ENCODE results near the gene PLK5.

Gene PLK5

GRCh38 chr19:1525343-1525742 is 1.5 kb downstream of the PLK5 start:
- H3K9me2 ChIP-seq (replicated peaks; ENCODE audit: control insufficient read depth, low read length), result no peaks in the 10 kb centered on the region
- H3K79me2 ChIP-seq (ENCODE audit: control insufficient read depth, low read length), result no peaks in the 10 kb centered on the region
- no peaks in the 10 kb centered on the region for H3K27me3 ChIP-seq (ENCODE audit: control insufficient read depth, low read length)
- no peaks in the 10 kb centered on the region for H4K20me1 ChIP-seq (ENCODE audit: control insufficient read depth, insufficient read depth, low read depth, low read length)
- H3F3A ChIP-seq (ENCODE audit: control insufficient read depth, insufficient read depth), result no peaks in the 10 kb centered on the region
- TF ChIP-seq CTCF (IDR thresholded peaks at IDR 0.05; ENCODE audit: low read depth, low read length, poor library complexity, severe bottlenecking) (no peak), EZH2phosphoT487 (IDR thresholded peaks at IDR 0.05; ENCODE audit: borderline replicate concordance, low read length) (no peak)
- H3K4me2 ChIP-seq (ENCODE audit: low read length), result no peak overlapping the region
- H3K27ac ChIP-seq (ENCODE audit: low read depth, low read length), result no peak overlapping the region
- no peaks in the 10 kb centered on the region for H3K9me3 ChIP-seq (ENCODE audit: control insufficient read depth, insufficient read depth, low read length)
- no peak overlapping the region for H3K4me3 ChIP-seq (ENCODE audit: low read length)
- H3K4me1 ChIP-seq (ENCODE audit: control insufficient read depth, low read length), result no peaks in the 10 kb centered on the region
- no peaks in the 10 kb centered on the region for H3K36me3 ChIP-seq (ENCODE audit: control insufficient read depth, low read length)

- no peaks in the 10 kb centered on the region for H4K20me1 ChIP-seq (ENCODE audit: control insufficient read depth, insufficient read depth, low read depth, low read length)
- no peaks in the 10 kb centered on the region for H3K79me2 ChIP-seq (ENCODE audit: control insufficient read depth, low read length)
- no peaks in the 10 kb centered on the region for H3F3A ChIP-seq (ENCODE audit: control insufficient read depth, insufficient read depth)
- H3K9me2 ChIP-seq (replicated peaks; ENCODE audit: control insufficient read depth, low read length), result no peaks in the 10 kb centered on the region
- TF ChIP-seq EZH2phosphoT487 (IDR thresholded peaks at IDR 0.05; ENCODE audit: borderline replicate concordance, low read length), result no peak
- H3K27ac ChIP-seq (ENCODE audit: low read depth, low read length), result no peak overlapping the region
- no peaks in the 10 kb centered on the region for H3K27me3 ChIP-seq (ENCODE audit: control insufficient read depth, low read length)
- H3K4me1 ChIP-seq (ENCODE audit: control insufficient read depth, low read length), result no peaks in the 10 kb centered on the region
- H3K36me3 ChIP-seq (ENCODE audit: control insufficient read depth, low read length), result no peaks in the 10 kb centered on the region
- no peak overlapping the region for H3K4me2 ChIP-seq (ENCODE audit: low read length)
- H3K9me3 ChIP-seq (ENCODE audit: control insufficient read depth, insufficient read depth, low read length), result no peaks in the 10 kb centered on the region
- H3K4me3 ChIP-seq (ENCODE audit: low read length), result no peak overlapping the region
Measured at GRCh38 chr19:1526066-1526778, 2.3 kb downstream of the PLK5 start.

- H3K9me2 ChIP-seq (replicated peaks; ENCODE audit: control insufficient read depth, low read length), result no peaks in the 10 kb centered on the region
- H3K79me2 ChIP-seq (ENCODE audit: control insufficient read depth, low read length), result no peaks in the 10 kb centered on the region
- H3K27ac ChIP-seq (ENCODE audit: low read depth, low read length), result no peak overlapping the region
- H4K20me1 ChIP-seq (ENCODE audit: control insufficient read depth, insufficient read depth, low read depth, low read length), result no peaks in the 10 kb centered on the region
- no peak overlapping the region for H3K4me2 ChIP-seq (ENCODE audit: low read length)
- no peak overlapping the region for H3K4me3 ChIP-seq (ENCODE audit: low read length)
- H3F3A ChIP-seq (ENCODE audit: control insufficient read depth, insufficient read depth), result no peaks in the 10 kb centered on the region
- H3K27me3 ChIP-seq (ENCODE audit: control insufficient read depth, low read length), result no peaks in the 10 kb centered on the region
- TF ChIP-seq EZH2phosphoT487 (IDR thresholded peaks at IDR 0.05; ENCODE audit: borderline replicate concordance, low read length) (no peak), CTCF (IDR thresholded peaks at IDR 0.05; ENCODE audit: low read depth, low read length, poor library complexity, severe bottlenecking) (no peak)
- H3K36me3 ChIP-seq (ENCODE audit: control insufficient read depth, low read length), result no peaks in the 10 kb centered on the region
- H3K4me1 ChIP-seq (ENCODE audit: control insufficient read depth, low read length), result no peaks in the 10 kb centered on the region
- no peaks in the 10 kb centered on the region for H3K9me3 ChIP-seq (ENCODE audit: control insufficient read depth, insufficient read depth, low read length)
Measured at GRCh38 chr19:1526979-1527649, 3.2 kb downstream of the PLK5 start.

- Histone ChIP-seq H3F3A (ENCODE audit: control insufficient read depth, insufficient read depth) (no peaks in the 10 kb centered on the region), H3K4me2 (ENCODE audit: low read length) (no peak overlapping the region), H3K9me3 (ENCODE audit: control insufficient read depth, insufficient read depth, low read length) (no peaks in the 10 kb centered on the region), H3K27ac (ENCODE audit: low read depth, low read length) (no peak overlapping the region), H3K27me3 (ENCODE audit: control insufficient read depth, low read length) (no peaks in the 10 kb centered on the region), H4K20me1 (ENCODE audit: control insufficient read depth, insufficient read depth, low read depth, low read length) (no peaks in the 10 kb centered on the region), H3K9me2 (replicated peaks; ENCODE audit: control insufficient read depth, low read length) (no peaks in the 10 kb centered on the region), H3K4me1 (ENCODE audit: control insufficient read depth, low read length) (no peaks in the 10 kb centered on the region), H3K79me2 (ENCODE audit: control insufficient read depth, low read length) (no peaks in the 10 kb centered on the region), H3K36me3 (ENCODE audit: control insufficient read depth, low read length) (no peaks in the 10 kb centered on the region), H3K4me3 (ENCODE audit: low read length) (no peak overlapping the region)
- no peak for TF ChIP-seq EZH2phosphoT487 (IDR thresholded peaks at IDR 0.05; ENCODE audit: borderline replicate concordance, low read length)
- no peak for TF ChIP-seq CTCF (IDR thresholded peaks at IDR 0.05; ENCODE audit: low read depth, low read length, poor library complexity, severe bottlenecking)
Measured at GRCh38 chr19:1527650-1528309, 3.9 kb downstream of the PLK5 start.

All from DOHH2 (cell line).